Measurements from ENCODE around the gene CYFIP2. TPM values are rescaled to one million over a fixed set of nuclear protein-coding genes. Genes with fewer than 3 reads are reported as not detected.

The CYFIP2 gene
- polyA plus RNA-seq, 1 donor (not counting 4 experiments of a cell fraction or from before 2014, with no cell fraction given), result 0.62 TPM

DNA sequence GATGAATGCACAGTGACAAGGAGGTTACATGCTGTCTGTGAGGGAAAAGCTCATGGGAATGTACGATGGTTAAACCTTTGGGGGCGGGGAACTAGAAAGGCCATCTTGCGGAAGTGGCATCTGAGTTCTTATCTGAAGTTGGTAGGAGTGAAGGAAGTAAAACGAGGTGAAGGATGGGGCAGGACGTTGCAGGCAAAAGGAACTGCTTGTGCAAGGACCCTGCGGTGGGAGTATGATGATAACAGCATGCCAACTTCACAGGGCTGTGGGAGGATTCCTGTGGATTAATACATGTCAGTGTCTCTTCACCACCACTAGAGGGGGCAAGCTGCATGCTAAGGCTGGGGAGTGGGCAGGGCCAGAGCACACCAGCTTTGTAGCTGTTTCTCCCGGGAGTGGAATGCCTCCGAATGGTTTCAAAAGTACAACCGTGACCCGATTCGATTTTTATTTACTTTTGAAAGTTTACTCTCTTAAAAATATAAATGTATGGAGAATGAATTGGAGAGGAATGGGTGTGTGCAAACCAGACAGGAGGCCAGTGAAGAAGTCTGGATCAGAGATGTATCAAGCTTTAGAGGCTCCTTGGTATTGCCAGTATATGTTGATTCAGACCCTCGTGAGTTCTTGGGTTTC lies 62.5 kb downstream of the CYFIP2 start:
- Histone ChIP-seq H3K9me3 (ENCODE audit: control insufficient read depth, low read depth, low read length) (no peaks in the 10 kb centered on the region), H3K9me1 (ENCODE audit: control insufficient read depth, extremely low read depth, insufficient read depth, low read length) (no peaks in the 10 kb centered on the region), H3K9ac (ENCODE audit: control insufficient read depth, extremely low read depth, insufficient read depth, low read length) (no peak overlapping the region), H3K36me3 (ENCODE audit: control insufficient read depth in 2 of 2, extremely low read depth in 1 of 2, insufficient read depth in 2 of 2, low read length in 2 of 2) (no peaks in the 10 kb centered on the region), H3K79me2 (ENCODE audit: control insufficient read depth, insufficient read depth, low read length) (no peaks in the 10 kb centered on the region), H3K4me3 (ENCODE audit: control insufficient read depth in 2 of 3, extremely low read depth in 1 of 3, insufficient read depth in 2 of 3, low read depth in 1 of 3, low read length in 3 of 3) (peak overlapping the region in 1 of 3 experiments; percentile 32), H3K27me3 (ENCODE audit: control insufficient read depth, extremely low read depth, insufficient read depth, low read length) (no peaks in the 10 kb centered on the region), H3K4me2 (ENCODE audit: control insufficient read depth, extremely low read depth, insufficient read depth, low read depth, low read length) (peak overlapping the region; percentile 70), H3K4me1 (ENCODE audit: control insufficient read depth, extremely low read depth, insufficient read depth, low read length) (no peaks in the 10 kb centered on the region), H3K27ac (ENCODE audit: control insufficient read depth, insufficient read depth, low read length) (no peak overlapping the region), H2AFZ (ENCODE audit: control insufficient read depth, low read length) (peak overlapping the region; percentile 76), H4K20me1 (ENCODE audit: control insufficient read depth, extremely low read depth, insufficient read depth, low read length) (no peaks in the 10 kb centered on the region)
- no peak for DNase-seq (ENCODE audit: low read depth, low spot score)
- dilution Hi-C loops (cut with MboI; ENCODE audit: extremely low pct_ligation_motif_present, low sequenced_read_pairs), result no loop called here
- FAIRE-seq, result peak; percentile 93
- no peak for TF ChIP-seq EZH2 (IDR thresholded peaks at IDR 0.05; ENCODE audit: low read length)
- TF ChIP-seq, protein P1, sequence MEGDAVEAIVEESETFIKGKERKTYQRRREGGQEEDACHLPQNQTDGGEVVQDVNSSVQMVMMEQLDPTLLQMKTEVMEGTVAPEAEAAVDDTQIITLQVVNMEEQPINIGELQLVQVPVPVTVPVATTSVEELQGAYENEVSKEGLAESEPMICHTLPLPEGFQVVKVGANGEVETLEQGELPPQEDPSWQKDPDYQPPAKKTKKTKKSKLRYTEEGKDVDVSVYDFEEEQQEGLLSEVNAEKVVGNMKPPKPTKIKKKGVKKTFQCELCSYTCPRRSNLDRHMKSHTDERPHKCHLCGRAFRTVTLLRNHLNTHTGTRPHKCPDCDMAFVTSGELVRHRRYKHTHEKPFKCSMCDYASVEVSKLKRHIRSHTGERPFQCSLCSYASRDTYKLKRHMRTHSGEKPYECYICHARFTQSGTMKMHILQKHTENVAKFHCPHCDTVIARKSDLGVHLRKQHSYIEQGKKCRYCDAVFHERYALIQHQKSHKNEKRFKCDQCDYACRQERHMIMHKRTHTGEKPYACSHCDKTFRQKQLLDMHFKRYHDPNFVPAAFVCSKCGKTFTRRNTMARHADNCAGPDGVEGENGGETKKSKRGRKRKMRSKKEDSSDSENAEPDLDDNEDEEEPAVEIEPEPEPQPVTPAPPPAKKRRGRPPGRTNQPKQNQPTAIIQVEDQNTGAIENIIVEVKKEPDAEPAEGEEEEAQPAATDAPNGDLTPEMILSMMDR (optimal IDR thresholded peaks at IDR 0.05 in 1 of 3, IDR thresholded peaks at IDR 0.05 in 1 of 3, conservative IDR thresholded peaks at IDR 0.05 in 1 of 3; ENCODE audit: extremely low read depth in 1 of 3, insufficient read depth in 2 of 3, low read length in 3 of 3), result peak; percentile 90 to 99 (median 92)

DNA sequence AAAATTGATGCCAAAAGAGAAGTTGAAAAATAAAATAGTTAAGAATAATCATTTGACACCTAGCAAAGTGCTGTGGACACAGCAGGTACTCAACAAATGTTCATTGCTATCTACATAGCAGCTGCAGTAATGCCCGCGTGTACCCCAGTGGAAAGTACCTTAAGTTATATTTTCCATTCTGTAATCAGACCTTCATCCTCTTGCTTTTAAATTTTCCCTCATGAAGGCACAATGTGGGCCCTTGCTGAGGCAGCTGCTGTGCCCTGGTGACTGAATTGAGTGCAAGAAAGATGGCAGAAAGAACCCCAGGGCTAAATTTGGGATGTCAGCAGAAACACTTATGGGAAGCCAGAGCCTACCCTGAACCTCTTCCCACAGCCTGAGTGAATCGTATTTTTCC lies 65.9 kb downstream of the CYFIP2 start:
- H3K27me3 ChIP-seq (ENCODE audit: control insufficient read depth, extremely low read depth, insufficient read depth, low read length), result no peaks in the 10 kb centered on the region
- H3K27ac ChIP-seq (ENCODE audit: control insufficient read depth, insufficient read depth, low read length), result no peak overlapping the region
- FAIRE-seq (no peak), DNase-seq (ENCODE audit: low read depth, low spot score) (no peak)
- no peak overlapping the region for H3K4me2 ChIP-seq (ENCODE audit: control insufficient read depth, extremely low read depth, insufficient read depth, low read depth, low read length)
- H4K20me1 ChIP-seq (ENCODE audit: control insufficient read depth, extremely low read depth, insufficient read depth, low read length), result no peaks in the 10 kb centered on the region
- no peak overlapping the region for H2AFZ ChIP-seq (ENCODE audit: control insufficient read depth, low read length)
- H3K9me3 ChIP-seq (ENCODE audit: control insufficient read depth, low read depth, low read length), result no peaks in the 10 kb centered on the region
- H3K4me3 ChIP-seq (ENCODE audit: control insufficient read depth in 2 of 3, extremely low read depth in 1 of 3, insufficient read depth in 2 of 3, low read depth in 1 of 3, low read length in 3 of 3), result no peak overlapping the region
- H3K4me1 ChIP-seq (ENCODE audit: control insufficient read depth, extremely low read depth, insufficient read depth, low read length), result no peaks in the 10 kb centered on the region
- dilution Hi-C loops (cut with MboI; ENCODE audit: extremely low pct_ligation_motif_present, low sequenced_read_pairs), result no loop called here
- no peaks in the 10 kb centered on the region for H3K9me1 ChIP-seq (ENCODE audit: control insufficient read depth, extremely low read depth, insufficient read depth, low read length)
- H3K9ac ChIP-seq (ENCODE audit: control insufficient read depth, extremely low read depth, insufficient read depth, low read length), result no peak overlapping the region
- H3K36me3 ChIP-seq (ENCODE audit: control insufficient read depth in 2 of 2, extremely low read depth in 1 of 2, insufficient read depth in 2 of 2, low read length in 2 of 2), result no peaks in the 10 kb centered on the region
- H3K79me2 ChIP-seq (ENCODE audit: control insufficient read depth, insufficient read depth, low read length), result no peaks in the 10 kb centered on the region
- TF ChIP-seq EZH2 (IDR thresholded peaks at IDR 0.05; ENCODE audit: low read length), result no peak
